GM18526 (cell line): Measurements from ENCODE around the gene JKAMP.

Source experiments
- POLR2A ChIP-seq: IDR thresholded peaks from 3 replicates; pipeline ENCODE4 v1.6.1; 2011; ENCODE audit not compliant: insufficient read length; ENCODE audit errors: extremely low read depth

JKAMP gene

DNA sequence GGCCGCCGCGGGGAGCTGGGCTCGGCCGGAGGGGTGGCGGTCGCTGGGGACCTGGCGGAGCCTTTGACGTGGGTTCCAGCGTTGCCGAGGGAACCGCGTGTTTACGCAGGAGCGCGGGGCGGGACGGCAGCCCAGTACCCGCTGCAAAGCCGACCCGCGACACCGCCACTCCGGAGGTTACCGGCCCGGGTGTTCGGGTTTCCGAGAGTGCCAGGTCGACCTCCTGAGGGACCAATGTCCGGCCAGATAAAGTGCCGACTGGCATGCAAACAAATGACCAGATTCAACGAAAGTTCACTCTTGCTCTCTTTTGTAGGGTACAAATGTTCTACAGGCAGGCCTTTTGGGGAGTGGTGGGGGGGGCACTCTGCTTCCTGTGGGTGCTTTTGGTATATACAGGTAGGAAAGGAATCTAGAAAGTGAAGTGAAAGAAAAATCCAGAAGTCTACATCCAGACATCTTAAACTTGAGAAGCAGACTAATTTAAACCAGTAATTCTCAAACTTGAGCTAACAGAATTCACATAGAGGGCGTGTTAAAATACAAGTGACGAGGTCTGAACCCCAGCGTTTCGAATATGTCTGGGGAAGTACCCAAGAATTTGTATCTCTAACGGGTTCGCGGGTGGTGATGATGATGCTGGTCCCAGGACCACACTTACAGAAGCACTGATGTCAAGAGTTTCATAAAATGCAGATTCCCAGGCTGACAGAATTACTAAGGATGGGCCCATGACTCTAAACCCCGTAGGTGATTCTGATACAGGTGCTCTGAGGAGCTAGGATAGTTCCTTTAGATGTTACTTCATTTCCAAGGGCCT is 18.8 kb upstream of the JKAMP start, which contains the start of gene GPR135:
Gene GPR135, minus strand, starts transcription at position 65 of the 820 bp plus-strand sequence. CDS start 154 bp downstream, outside the sequence.
- TF ChIP-seq POLR2A, result no peak

DNA sequence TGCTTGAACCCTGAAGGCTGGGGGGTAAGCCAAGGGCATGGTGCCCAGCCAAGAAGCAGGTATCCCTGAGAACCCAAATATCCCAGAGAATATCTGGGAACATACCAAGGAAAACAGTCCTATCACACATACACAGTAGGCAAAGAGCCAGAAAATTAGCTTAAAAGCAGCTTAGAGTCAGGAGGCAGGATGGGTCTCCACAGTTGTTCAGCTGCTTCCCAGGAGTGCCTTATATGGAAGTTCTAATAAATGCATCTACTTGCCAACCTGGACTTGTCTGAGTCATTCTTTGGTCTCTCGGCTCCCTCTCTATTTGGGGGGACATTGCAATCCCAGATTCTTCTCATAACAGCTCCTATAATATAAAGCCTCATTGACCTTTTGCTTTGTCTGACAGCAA is 10.1 kb upstream of the JKAMP start:
- no peak for TF ChIP-seq POLR2A

GRCh38 chr14:59475709-59476108 is 8.6 kb upstream of the JKAMP start:
- no peak for TF ChIP-seq POLR2A

GRCh38 chr14:59478540-59478939 is 5.8 kb upstream of the JKAMP start:
- no peak for TF ChIP-seq POLR2A

GRCh38 chr14:59480166-59480565 is 4.2 kb upstream of the JKAMP start:
- TF ChIP-seq POLR2A, result no peak

DNA sequence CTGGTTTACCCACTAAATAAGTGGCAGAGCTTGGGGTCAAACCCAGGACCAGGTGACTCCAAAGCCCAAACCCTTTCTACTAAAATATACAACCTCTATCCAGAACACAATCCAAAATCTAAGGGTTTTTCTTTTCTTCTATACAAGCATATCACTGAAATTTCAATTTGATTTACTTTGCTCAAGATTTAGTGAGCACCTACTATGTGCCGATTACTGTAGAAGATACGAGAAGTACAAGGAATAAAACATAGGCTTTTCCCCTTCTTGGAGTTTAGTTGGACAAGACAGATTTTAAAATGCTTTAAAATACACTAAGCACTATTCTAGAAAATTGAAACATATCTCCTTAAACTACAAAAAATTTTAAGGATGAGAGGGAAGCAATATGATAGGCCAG is 2.9 kb upstream of the JKAMP start:
- no peak for TF ChIP-seq POLR2A

DNA sequence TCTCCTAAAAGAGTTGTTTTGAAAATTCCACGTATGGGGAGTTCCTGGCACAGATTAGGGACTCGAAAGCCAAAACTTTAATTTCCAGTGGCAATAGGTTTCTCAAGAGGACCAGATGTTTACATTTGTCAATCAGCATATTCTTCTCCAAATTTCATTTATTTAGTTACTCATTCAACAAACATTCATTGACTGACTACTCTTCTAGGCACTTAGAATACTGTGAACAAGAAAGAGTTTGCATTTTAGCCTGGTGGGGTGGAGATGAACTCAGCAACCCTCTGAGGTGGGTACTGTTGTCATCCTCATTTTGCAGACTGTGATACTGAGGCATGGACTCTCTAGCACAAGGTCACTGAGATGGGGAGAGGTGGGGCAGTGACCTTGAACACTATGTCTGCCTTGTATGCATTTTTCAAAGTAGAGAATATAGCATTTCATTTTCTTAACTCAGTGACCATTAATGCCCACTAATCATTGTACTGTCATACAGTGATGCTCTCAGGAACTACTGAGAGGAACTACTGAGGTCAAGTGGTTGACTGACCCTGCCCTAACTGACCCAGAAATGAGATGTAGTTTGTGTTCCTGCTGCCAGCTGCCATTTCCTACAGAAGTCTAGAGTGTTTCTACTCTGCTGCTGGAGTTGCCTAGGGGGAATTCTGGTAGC is 2.3 kb upstream of the JKAMP start:
- no peak for TF ChIP-seq POLR2A

GRCh38 chr14:59482541-59483331 is 1.6 kb upstream of the JKAMP start:
- TF ChIP-seq POLR2A, result no peak

DNA sequence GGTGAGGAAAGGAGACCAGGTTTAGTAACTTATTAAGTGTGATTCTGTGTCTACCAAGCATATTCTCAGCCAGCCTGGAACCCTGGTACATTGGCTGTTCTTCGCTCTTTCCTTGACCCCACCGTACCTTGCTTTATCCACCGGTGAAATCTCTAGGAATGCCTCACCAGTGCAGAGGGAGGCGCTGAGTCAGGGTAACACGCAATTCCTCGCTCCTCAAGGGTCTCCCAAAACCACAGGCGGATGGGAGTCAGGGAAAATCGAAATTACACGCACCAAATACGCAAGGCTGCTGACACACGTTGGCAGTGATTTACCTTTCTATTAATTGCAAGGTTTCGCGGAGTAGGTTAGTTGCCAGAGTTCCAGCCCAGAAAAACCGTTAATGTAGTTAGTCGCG is 954 bp upstream of the JKAMP start:
- TF ChIP-seq POLR2A, result no peak

DNA sequence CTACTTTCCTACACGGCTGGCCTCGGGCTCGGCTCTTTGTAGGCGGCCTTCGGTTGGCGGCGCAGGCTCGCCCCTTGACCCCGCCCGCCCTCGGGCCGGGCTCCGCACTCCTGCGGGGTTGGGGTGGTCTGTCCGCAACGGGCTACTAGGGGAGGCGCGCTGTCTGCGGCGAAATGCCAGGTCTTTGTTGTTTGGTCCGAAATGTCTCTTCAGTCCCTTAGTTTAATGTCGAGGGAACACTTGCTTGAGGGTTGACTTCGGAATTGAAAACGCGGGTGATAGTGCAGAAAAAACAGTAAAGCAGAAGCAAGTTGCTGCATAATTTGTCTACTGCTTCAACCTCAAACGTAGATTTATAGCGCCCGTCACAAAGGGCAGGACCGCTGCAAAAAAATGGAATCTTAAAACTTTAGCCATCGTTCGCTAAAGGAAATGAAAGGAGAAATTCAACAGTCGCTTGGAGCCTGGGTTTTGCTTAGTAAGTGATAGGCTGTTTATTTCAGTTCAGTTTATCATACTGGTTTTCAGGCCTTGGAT is 390 bp downstream of the JKAMP start:
- no peak for TF ChIP-seq POLR2A

GRCh38 chr14:59490756-59491155 is 6.4 kb downstream of the JKAMP start:
- TF ChIP-seq POLR2A, result no peak

GRCh38 chr14:59492384-59492783 is 8.1 kb downstream of the JKAMP start:
- TF ChIP-seq POLR2A, result no peak

GRCh38 chr14:59500732-59501131 is 16.4 kb downstream of the JKAMP start:
- no peak for TF ChIP-seq POLR2A

DNA sequence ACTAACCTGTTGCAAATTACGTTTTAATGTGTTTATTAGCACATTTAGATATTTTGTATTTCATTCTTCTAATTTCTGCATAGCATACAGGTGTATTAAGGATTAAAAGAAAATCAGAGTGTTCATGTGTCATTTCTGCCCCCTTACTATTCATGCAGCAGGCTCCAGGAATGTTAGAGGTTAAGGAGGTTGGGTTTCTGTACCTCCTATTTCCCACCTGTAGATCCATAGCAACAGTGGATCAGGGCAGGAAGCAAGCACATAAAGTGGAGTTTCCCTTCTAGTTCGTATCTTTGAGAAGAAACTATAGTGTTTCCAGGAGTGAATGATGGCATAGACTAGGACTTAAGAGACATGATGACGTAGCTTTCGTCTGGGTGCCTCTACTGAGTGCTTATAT is 18.9 kb downstream of the JKAMP start:
- no peak for TF ChIP-seq POLR2A

GRCh38 chr14:59507063-59507751 is 22.9 kb downstream of the JKAMP start:
- no peak for TF ChIP-seq POLR2A
